GM19043 (cell line): Measurements from ENCODE around the gene TMEM158.

ENCODE experiments used
- ATAC-seq: cut with Tn5 transposase; IDR thresholded peaks from one replicate; pipeline ENCODE4 v1.9.1; 2021; ENCODE audit warnings: low read depth; ENCODE audit not compliant: unreplicated experiment

Gene TMEM158

DNA sequence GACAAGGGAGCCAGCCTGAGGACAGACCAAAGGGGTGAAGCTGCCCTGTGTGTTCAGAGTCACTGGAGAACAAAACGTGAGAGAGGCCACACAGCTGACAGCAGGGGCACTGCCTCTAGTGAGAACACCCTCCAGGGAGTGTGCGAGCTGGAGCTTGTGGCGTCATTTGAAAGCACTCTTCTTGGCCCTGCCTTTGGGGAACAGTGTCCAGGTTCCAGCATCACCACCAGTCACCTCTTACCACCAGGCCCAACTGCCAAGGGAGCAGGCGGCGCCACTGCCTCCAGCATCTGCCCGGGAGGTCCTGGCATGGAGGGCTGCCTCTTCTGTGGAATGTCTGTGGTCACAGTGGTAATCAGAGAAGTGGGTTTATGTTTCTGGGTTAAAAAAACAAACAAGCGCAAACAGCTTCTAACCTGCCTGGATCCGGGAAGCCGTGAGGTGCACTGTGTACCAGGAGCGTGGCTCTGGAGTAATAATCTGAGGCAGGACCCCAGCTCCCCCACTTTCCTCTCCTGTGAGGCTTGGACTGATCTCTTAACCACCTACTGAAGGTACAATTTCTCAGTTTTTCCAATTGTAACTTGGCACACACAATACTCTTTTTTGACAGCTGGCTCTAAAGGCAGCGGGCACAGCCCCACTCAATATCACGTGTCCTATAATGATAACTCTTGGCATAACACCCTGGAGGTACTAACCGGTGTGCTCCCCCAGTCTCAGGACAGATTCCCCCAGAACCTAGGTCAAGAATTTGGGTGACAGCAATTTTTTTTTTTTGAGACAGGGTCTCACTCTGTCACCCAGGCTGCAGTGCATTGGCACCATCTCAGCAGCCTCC is 47.7 kb downstream of the TMEM158 start:
- no peak for ATAC-seq

DNA sequence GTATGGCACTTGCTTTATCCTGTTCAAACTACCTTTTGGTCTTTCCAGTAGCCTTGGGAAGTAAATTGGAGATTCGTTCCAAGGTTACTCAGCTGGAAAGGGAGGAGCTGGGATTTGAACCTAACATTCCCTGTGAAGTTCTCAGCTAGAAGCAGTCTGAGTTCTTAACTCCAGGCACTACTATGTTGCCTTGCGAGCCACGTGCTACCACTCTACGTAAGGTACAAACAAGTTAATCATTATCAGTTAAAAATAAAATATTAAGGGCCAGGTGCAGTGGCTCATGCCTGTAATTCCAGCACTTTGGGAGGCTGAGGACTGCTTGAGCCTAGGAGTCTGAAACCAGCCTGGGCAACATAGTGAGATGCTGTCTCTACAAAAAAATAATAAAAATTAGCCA is 49.2 kb downstream of the TMEM158 start:
- no peak for ATAC-seq
